HG03520 (cell line): Measurements from ENCODE around the gene TMEM86A.
"Not testable (repeated sequence)": the region's sequence is repeated elsewhere in the genome, so short reads cannot be mapped to it uniquely, and the experiment has no call there.

ENCODE experiments used
- ATAC-seq: cut with Tn5 transposase; IDR thresholded peaks from one replicate; pipeline ENCODE4 v1.9.1; 2021; ENCODE audit warnings: mild to moderate bottlenecking, moderate library complexity; ENCODE audit not compliant: unreplicated experiment

The TMEM86A gene, protein sequence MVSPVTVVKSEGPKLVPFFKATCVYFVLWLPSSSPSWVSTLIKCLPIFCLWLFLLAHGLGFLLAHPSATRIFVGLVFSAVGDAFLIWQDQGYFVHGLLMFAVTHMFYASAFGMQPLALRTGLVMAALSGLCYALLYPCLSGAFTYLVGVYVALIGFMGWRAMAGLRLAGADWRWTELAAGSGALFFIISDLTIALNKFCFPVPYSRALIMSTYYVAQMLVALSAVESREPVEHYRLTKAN

DNA sequence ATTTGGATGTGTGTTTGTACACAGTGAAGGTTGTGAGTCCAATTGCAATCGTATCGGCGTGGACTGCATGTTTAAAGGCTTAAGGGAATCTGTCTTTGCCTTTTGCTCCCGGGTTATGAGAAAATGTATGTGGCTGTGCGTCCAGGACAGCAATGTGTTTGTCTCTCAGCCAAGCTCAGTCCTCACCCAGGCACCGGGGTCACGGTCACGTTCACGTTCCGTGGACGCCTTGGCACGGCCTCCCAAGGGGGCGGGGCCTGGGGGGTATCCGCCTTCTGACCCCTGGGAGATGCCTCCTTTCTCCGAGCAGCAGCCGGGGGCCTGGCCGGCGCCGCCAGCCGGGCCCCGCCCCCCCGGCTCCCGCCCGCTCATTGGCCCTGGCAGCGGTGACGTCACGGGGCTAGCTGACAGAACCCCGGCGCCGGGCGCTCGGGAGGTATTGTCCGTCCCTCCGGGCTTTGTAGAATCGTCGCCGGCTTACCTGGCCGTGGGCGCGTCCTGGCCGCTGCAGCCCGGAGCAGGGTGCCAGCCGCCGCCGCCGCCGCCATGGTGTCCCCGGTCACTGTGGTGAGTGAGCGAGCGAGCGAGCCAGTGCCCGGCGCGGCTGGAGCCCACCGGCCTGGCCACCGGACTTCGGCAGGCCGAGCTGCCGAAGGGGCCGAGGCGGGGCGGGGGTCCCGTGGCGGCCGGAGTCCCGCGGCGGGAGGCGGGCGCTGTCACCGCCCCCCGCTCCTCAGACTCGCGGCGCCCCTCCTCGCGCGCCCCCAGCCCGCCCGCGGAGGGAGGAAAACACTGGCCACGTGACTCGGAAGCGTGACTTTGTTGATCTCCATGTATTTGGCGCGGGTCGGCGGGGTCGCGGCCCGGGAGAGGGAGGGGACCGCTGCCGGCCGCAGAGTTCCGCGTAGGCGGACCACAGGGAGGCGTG is at the start of gene TMEM86A:
TSS of gene TMEM86A (plus strand) at position 439 of the 928 bp plus-strand sequence. CDS start at position 547, 108 bp downstream.
- peak; percentile 92 for ATAC-seq

DNA sequence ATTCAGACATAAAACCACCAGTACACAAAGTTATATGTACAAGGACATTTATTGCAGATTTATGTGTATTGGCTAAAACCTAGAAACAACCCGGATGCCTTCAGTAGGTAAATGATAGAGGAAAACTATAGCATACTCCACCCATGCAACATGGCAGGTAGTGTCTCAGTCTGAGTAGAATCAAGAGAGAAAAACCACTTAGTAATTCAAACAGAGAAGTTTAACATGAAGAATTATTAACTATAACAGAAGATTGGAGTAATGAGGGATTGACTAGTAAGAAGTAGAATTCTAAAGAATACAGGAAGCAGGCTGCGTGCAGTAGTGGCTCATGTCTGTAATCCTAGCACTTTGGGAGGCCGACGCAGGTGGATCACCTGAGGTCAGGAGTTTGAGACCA is 48.2 kb upstream of the TMEM86A start:
- ATAC-seq, result no peak

DNA sequence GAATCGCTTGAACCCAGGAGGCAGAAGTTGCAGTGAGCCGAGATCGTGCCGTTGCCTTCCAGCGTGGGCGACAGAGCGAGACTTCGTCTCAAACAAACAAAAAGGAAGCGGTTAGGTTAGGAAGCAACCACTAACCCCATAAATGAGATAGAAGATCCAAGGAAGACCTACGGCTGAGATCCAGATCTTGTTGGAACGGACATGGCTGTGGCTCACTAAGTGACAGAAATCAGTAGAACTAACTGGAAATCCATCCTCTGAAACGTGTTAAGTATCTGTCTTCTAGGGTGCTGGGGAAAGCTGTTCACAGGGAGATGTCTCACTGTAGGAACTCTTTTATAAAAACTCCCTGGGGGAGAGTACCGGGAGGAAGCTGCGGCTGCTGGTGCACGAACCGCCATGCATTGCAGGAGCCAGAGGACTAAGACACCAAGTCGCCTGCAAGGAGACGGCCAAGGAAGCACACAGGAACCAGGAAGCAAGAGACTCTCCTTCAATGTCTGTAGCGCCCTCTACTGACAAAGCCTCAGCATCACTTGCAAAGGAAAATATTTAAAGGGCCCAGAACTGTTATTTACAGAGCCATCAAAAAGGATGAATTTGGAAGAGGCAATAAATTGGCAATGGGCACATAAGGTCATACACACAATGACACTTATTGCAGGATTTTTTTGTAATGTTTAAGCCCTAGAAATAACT is 47.6 kb upstream of the TMEM86A start:
- ATAC-seq, result peak; percentile 80

DNA sequence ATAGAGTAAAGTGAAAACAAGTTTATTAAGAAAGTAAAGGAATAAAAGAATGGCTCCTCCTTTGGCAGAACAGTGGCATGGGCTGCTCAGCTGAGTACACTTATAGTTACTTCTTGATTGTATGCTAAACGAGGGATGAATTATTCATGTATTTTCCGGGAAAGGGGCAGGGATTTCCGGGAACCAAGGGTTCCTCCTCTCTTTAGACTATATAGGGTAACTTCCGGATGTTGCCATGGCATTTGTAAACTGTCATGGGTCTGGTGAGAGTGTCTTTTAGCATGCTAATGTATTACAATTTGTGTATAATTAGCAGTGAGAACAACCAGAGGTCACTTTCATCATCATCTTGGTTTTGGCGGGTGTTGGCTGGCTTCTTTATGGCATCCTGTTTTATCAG is 40.9 kb upstream of the TMEM86A start:
- no peak for ATAC-seq

DNA sequence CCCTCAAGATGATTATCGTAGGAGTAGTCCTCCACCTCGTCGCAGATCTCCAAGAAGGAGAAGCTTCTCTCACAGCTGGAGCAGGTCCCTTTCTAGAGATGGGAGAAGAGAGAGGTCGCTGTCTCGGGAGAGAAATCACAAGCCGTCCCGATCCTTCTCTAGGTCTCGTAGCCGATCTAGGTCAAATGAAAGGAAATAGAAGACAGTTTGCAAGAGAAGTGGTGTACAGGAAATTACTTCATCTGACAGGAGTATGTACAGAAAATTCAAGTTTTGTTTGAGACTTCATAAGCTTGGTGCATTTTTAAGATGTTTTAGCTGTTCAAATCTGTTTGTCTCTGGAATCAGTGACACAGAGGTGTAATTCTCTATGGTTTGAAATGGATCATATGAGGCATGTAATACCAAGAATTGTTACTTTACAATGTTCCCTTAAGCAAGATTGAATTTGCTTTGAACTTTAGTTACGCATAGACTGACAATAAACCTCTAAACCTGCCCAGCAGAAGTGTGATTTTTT is 33.2 kb upstream of the TMEM86A start:
- ATAC-seq, result not testable (repeated sequence)

DNA sequence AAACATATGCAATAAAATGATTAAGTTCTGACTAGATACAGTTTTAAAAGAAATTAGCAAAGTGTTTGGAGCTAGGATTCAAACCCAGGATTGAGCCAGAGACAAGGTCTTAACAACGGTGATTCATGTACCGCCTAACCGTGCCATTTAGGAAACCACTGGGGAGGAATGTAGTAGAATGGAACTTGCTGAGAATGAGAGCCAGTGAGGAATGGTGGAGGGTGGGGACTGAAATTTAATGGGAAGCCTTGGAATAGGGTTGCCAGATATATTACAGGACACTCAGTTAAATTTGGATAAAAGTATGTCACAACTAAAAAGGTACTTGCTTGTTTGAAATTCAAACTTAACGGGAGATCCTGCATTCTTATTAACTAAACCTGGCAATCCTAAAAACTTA is 30.4 kb upstream of the TMEM86A start:
- no peak for ATAC-seq

DNA sequence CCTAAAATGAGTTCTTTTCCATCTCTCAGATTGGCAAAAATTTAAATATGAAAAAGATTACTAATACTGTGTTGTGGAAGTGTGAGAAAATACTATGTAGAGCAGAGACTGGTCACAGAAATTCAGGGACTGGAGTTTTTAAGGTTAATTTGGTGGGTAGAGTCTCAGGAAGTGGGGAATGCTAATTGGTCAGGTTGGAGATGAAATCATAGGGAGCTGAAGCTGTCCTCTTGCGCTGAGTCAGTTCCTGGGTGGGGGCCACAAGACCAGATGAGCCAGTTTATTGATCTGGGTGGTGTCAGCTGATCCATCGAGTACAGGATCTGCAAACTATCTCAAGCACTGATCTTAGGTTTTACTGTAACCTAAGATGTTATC is 29.4 kb upstream of the TMEM86A start:
- no peak for ATAC-seq

DNA sequence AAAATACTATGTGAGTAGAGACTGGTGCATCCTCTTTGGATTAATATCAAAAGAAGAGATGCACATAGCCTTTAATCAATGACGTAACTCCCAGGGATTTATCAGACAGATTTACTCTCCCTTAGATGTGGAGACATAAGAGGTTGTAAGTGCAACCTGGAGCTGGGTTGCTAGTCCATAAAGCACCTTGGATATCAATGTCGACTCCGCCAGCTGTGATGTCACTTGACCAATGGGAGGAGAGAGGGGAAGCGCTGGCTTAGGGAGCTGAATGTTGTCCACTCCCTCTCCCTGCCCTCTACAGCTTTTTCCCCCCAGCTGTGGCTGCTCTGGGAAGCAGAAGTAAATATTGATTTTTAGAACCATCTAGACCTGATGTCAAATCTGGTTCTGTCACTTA is 28.9 kb upstream of the TMEM86A start:
- no peak for ATAC-seq

DNA sequence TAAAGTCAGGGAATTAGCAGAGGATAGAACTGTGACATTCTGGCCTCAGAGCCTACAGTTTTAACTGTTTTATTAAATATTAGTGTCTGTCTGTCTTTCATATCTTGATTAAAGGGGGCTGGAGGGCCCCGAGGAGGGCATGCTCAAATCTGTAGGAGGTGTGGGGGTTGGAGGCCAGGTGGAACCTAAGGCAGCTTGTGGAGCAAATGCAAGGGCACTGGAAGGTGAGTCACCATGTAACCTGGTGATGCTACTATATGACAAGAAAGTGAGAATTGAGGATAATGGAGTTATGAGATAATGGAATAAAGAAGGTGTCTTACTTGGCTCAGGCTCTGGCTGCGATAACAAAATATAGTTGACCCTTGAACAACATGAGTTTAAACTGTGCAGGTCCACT is 27.3 kb upstream of the TMEM86A start:
- no peak for ATAC-seq

DNA sequence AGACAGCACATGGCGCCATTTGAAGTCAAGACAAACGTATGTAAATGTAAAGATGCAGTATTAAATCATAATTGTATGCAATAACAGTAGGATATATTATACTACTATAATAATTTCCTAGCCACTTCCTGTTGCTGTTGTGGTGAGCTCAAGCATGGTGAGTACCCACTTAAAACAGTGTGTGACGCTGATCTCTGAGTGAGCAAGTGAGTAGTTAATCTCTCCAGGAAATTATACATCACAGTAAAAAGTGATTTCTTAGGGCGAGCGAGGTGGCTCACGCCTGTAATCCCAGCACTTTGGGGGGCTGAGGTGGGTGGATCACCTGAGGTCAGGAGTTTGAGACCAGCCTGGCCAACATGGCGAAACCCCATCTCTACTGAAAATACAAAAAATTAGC is 26.4 kb upstream of the TMEM86A start:
- not testable (repeated sequence) for ATAC-seq

DNA sequence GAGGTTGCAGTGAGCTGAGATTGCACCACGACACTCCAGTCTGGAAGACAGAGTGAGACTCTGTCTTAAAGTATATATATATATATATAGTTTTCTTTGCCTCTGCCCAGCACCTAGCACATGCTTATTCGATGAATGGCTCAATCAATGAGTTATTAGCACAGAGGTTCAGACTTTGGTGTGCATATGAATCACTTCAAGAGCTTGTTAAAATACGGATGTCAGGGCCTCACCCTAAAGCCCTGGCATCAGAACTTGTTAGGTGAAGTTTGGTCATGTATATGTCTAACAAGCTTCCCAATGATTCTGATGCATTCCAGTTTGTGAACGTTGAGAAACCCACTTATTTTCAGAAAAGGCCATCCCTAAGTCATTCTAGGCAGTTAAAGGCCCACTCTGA is 21.8 kb upstream of the TMEM86A start:
- no peak for ATAC-seq

DNA sequence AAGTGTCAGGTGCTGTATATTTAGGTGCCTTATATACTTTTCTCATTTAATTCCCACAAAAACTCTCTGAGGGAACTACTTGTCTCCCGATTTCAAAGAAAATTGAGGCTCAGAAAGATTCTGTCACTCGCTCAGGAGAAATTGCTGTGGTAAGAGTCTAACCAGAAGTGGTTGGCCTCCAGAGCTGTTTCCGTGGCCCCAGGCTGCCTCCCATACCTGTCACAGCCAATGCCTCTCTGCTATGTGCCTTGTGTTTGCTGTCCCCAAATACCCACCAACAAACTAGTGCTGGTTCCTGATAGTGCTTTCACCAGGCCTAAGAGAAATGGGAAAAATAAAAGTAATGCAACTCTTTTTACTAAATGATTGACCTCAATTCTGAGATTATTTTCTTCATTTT is 21.0 kb upstream of the TMEM86A start:
- ATAC-seq, result no peak

DNA sequence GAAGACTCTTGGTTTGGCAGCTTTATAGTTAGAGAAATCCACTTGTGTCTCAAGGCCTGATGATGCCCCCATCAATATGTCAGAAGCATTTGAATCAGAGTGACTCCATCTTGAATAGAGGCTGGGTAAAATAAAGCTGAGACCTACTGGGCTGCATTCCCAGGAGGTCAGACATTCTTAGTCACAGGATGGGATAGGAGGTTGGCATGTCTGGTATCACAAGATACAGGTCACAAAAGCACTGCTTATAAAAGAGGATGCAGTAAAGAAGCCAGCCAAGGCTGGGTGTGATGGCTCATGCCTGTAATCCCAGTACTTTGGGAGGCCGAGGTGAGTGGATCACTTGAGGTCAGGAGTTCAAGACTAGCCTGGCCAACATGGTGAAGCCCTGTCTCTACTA is 16.6 kb upstream of the TMEM86A start:
- ATAC-seq, result not testable (repeated sequence)

DNA sequence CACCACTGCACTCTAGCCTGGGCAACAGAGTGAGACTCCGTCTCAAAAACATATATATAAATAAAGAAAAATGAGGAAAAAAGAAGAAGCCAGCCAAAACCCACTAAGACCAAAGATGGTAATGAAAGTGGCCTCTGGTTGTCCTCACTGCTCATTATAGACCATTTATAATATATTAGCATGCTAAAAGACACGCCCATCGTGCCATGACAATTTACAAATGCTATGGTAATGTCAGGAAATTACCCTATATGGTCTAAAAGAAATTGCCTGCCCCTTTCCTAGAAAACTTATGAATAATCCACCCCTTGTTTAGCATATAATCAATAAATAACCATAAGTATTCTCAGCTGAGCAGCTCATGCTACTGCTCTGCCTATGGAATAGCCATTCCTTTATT is 16.1 kb upstream of the TMEM86A start:
- no peak for ATAC-seq

DNA sequence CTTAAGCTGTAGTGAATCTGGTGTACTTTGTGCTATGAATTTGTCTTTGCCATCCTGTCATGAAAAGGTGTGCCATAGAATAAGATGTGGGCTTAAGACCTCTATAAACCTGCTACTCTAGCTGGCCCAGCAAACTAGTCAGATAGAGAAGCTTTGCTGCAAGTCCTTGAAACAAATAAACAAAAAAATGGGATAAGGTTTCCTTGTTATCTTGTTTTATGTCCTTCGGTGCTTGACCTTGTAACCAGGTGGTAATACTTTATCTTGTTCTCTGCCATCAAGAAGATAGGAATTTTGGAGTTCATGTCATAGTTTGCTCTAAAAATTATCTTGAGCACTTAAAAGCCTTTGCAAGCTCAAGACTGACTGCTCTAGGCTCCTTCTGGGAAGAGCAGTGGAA is 14.3 kb upstream of the TMEM86A start:
- ATAC-seq, result no peak

DNA sequence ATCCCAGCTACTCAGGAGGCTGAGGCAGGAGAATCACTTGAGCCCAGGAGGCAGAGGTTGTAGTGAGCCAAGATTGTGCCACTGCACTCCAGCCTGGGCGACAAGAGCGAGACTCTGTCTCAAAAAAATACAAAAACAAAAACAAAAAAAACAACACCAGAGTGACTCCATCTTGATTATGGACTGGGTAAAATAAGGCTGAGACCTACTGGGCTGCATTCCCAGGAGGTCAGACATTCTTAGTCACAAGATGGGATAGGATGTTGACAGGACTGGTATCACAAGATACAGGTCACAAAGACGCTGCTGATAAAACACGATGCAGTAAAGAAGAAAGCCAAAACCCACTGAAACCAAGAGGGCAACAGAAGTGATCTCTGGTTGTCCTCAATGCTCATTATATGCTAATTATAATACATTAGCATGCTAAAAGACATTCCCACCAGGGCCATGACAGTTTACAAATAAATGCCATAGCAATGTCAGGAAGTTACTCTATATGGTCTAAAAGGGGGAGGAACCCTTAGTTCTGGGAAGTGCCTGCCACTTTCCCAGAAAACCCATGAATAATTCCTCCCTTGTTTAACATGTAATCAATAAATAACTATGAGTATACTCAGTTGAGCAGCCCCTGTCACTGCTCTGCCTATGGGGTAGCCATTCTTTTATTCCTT is 7.0 kb upstream of the TMEM86A start:
- ATAC-seq, result not testable (repeated sequence)

DNA sequence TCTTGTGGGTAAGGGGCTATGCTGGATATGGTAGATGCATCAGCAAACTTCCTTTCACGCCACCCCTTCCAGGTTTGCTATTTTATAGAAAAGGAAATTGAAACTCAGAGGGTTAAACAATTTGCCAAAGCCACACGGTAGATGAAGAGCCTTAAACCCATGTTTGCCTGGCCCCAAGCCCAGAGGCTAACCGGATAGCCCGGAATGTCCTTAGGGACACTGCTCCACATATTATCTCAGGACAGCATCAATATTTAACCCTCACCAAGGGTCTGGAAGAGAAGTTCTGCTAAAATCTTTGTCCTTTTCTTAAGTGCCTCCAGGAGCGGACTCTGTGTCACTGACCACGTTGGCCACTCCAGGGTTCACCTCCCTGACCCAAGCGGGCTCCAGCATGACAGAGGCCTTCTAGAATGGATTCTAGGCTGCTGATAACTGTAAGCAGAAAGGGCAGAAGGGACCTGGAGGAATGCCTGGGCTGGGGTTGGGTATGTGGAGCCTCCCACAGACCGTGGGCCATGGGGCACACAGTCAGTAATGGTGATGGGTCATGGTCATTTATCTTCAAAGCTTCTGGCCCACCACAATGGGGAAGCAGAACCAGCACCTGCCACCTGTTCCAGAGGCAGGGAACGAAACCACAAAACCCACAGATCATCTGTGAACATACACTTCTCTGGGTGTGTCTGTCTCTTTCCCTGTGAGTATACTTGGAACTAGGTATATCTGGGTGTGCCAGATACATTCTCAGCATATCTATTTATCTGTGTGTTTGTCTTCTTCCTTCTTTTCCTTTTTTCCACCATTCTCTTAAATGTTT is 5.4 kb upstream of the TMEM86A start:
- no peak for ATAC-seq

DNA sequence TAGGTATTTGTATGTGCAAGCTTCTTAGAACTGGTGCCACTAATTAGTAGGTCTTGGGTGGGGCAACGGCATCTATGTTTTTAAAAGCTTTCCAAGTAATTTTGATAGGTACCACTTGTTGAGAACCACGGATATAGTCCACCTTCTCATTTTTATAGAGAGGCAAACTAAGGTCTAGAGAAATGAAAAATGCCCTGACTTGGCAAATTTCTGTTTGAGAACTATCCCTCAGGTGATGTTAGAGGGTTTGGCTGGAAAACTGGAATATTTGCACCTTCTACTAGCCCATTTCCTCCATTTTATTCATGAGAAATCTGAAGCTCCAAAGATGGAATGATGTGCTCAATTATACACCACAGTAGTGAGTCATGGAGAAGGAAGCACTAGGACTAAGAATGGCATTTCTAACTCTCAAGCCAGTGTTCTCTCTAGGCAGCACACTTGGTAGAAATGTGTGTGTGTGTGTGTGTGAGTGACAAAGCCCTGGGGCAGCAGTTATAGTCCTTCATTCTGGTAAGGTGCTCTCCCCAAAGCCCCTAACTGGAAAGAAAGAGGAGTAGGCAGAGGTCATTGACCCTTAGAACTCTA is 1.8 kb upstream of the TMEM86A start:
- ATAC-seq, result no peak

DNA sequence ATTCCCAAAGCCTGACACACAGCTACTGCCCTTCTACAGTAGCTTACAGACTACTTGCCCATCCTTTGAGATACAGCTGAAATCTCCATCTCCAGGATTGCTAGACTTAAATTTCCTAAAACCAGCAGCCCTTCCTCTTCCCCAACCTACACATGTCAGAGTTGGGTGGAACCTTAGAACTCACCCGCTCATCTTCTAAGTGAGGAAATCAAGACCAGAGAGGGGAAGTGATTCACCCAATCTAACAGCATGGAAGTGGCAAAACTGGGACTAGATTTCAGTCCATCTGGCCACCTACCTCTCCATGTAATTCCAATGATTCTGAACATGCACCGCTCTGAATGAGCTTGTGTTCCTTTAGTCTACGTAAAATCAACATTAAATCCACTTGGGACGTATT is 1.0 kb upstream of the TMEM86A start:
- no peak for ATAC-seq

DNA sequence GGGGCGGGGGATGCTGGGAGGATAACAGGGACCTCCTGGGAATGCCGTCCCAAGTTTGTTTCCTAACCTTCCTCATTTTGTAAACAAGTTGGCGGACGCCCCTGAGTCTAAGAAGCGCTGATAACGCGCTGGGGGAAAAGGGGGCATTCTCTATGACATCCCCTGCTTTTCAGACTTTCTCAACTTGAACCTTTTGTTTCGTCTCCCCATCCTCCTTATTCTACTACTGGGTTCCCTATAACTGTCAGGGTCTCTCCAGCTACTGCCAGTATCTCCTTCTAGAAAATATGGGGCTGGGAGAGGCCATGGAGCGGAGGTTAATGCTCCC is 654 bp downstream of the TMEM86A start:
- no peak for ATAC-seq
